HEK293 (cell line): ENCODE measurements around the gene ZNF708.
"Not testable (repeated sequence)": the region's sequence is repeated elsewhere in the genome, so short reads cannot be mapped to it uniquely, and the experiment has no call there.

Source experiments
- CTCF ChIA-PET: fragments of 350-600 bp; formaldehyde crosslinking; extraction: SDS; loops from one replicate; lab custom pipeline; 2021; ENCODE audit warnings: antibody characterized with exemption; lab: Yijun Ruan, JAX
- POLR2A ChIA-PET: fragments of 300-600 bp; formaldehyde crosslinking; extraction: SDS; loops from one replicate; lab custom pipeline; 2020; ENCODE audit warnings: antibody characterized with exemption, inconsistent platforms; lab: Yijun Ruan, JAX
- H3K27ac ChIP-seq: fragments of 200-500 bp; sonication (Bioruptor generic); 2 replicates; pipeline ENCODE4 v1.5.1; 2014; ENCODE audit warnings: low read depth, low read length, control low read depth, inconsistent platforms; ENCODE audit errors: extremely low read depth
- H3K36me3 ChIP-seq, 2 experiments: fragments of 200-500 bp in 1 of 2; sonication (Bioruptor generic) in 1 of 2; 1 replicate in 1 of 2; 2 replicates in 1 of 2; pipeline ENCODE4 v1.5.1; 2014 to 2017; ENCODE audit warnings: inconsistent platforms in 2 of 2, low read length in 2 of 2; ENCODE audit not compliant: control insufficient read depth in 2 of 2, insufficient read depth in 1 of 2
- H3K4me1 ChIP-seq: fragments of 200-500 bp; sonication (Bioruptor generic); 2 replicates; pipeline ENCODE4 v1.5.1; 2014; ENCODE audit warnings: mild to moderate bottlenecking, low read length, inconsistent platforms; ENCODE audit not compliant: control insufficient read depth, insufficient read depth
- H3K4me3 ChIP-seq: 2 replicates; pipeline ENCODE4 v1.5.1; 2011; ENCODE audit warnings: low read depth, mild to moderate bottlenecking, control low read depth, low read length, moderate library complexity
- H3K9me3 ChIP-seq: fragments of 200-500 bp; sonication (Bioruptor generic); 2 replicates; pipeline ENCODE4 v1.5.1; 2014; ENCODE audit warnings: low read depth, low read length, inconsistent platforms; ENCODE audit not compliant: control insufficient read depth, insufficient read depth
- HOXC10 ChIP-seq: sonication (generic); formaldehyde crosslinking; IDR thresholded peaks from 2 replicates; pipeline ENCODE4 v1.8.1; 2023; ENCODE audit warnings: mild to moderate bottlenecking, missing genetic modification reagents
- RBAK ChIP-seq: fragments of 450-650 bp; formaldehyde crosslinking; IDR thresholded peaks from 2 replicates; pipeline ENCODE4 v1.5.1; 2016; ENCODE audit warnings: missing biosample characterization, missing genetic modification characterization
- SCRT1 ChIP-seq: fragments of 450-650 bp; formaldehyde crosslinking; IDR thresholded peaks from 2 replicates; pipeline ENCODE4 v1.5.1; 2016; ENCODE audit warnings: missing biosample characterization, missing genetic modification characterization, borderline replicate concordance
- ZBTB49 ChIP-seq: fragments of 450-650 bp; formaldehyde crosslinking; IDR thresholded peaks from 2 replicates; pipeline ENCODE4 v1.5.1; 2016; ENCODE audit warnings: missing biosample characterization, missing genetic modification characterization, low read depth
- ZFP3 ChIP-seq: fragments of 450-650 bp; formaldehyde crosslinking; IDR thresholded peaks from 2 replicates; pipeline ENCODE4 v1.5.1; 2016; ENCODE audit warnings: low read depth, missing biosample characterization, missing genetic modification characterization
- ZNF175 ChIP-seq: fragments of 450-650 bp; formaldehyde crosslinking; IDR thresholded peaks from 2 replicates; pipeline ENCODE4 v1.5.1; 2016; ENCODE audit warnings: missing biosample characterization, missing genetic modification characterization
- ZNF184 ChIP-seq: fragments of 450-650 bp; IDR thresholded peaks from 2 replicates; pipeline ENCODE4 v1.5.1; 2018; ENCODE audit warnings: missing biosample characterization, mild to moderate bottlenecking, missing genetic modification characterization
- ZNF274 ChIP-seq, 2 experiments: fragments of 200-500 bp in 1 of 2; fragments of 450-650 bp in 1 of 2; sonication (Bioruptor generic) in 1 of 2; formaldehyde crosslinking in 1 of 2; IDR thresholded peaks; 2 replicates each; pipeline versions ENCODE4 v1.5.1 to v1.6.1; 2014 to 2016; ENCODE audit warnings: borderline replicate concordance in 1 of 2, inconsistent platforms in 1 of 2, low read length in 1 of 2, missing biosample characterization in 1 of 2, missing genetic modification characterization in 1 of 2
- ZNF324 ChIP-seq: fragments of 450-650 bp; formaldehyde crosslinking; IDR thresholded peaks from 2 replicates; pipeline ENCODE4 v1.5.1; 2016; ENCODE audit warnings: missing biosample characterization, missing genetic modification characterization
- ZNF404 ChIP-seq: fragments of 450-650 bp; formaldehyde crosslinking; IDR thresholded peaks from 2 replicates; pipeline ENCODE4 v1.5.1; 2017; ENCODE audit warnings: missing biosample characterization, missing genetic modification characterization
- ZNF48 ChIP-seq: fragments of 450-650 bp; formaldehyde crosslinking; IDR thresholded peaks from 2 replicates; pipeline ENCODE4 v1.5.1; 2016; ENCODE audit warnings: missing biosample characterization, missing genetic modification characterization
- ZNF501 ChIP-seq: fragments of 450-650 bp; formaldehyde crosslinking; IDR thresholded peaks from 2 replicates; pipeline ENCODE4 v1.5.1; 2016; ENCODE audit warnings: missing biosample characterization, missing genetic modification characterization
- ZNF510 ChIP-seq: fragments of 450-650 bp; formaldehyde crosslinking; IDR thresholded peaks from 2 replicates; pipeline ENCODE4 v1.5.1; 2018; ENCODE audit warnings: mild to moderate bottlenecking, missing genetic modification characterization, missing biosample characterization; ENCODE audit not compliant: insufficient replicate concordance
- ZNF560 ChIP-seq: fragments of 450-650 bp; formaldehyde crosslinking; IDR thresholded peaks from 2 replicates; pipeline ENCODE4 v1.5.1; 2017; ENCODE audit warnings: missing biosample characterization, missing genetic modification characterization, borderline replicate concordance
- ZNF654 ChIP-seq: fragments of 450-650 bp; formaldehyde crosslinking; IDR thresholded peaks from 2 replicates; pipeline ENCODE4 v1.5.1; 2016; ENCODE audit warnings: low read depth, missing biosample characterization, missing genetic modification characterization
- ZNF768 ChIP-seq: fragments of 450-650 bp; formaldehyde crosslinking; IDR thresholded peaks from 2 replicates; pipeline ENCODE4 v1.5.1; 2018; ENCODE audit warnings: missing biosample characterization, mild to moderate bottlenecking, missing genetic modification characterization
- ZNF830 ChIP-seq: fragments of 450-650 bp; IDR thresholded peaks from 2 replicates; pipeline ENCODE4 v1.5.0; 2018; ENCODE audit warnings: missing biosample characterization, missing genetic modification characterization, low read depth, mild to moderate bottlenecking, moderate library complexity
- TF ChIP-seq, protein P1 (sequence below): fragments of 450-650 bp; formaldehyde crosslinking; IDR thresholded peaks from 2 replicates; pipeline ENCODE4; 2016; ENCODE audit warnings: missing biosample characterization, missing genetic modification characterization
- TF ChIP-seq, protein P2 (sequence below): sonication (generic); formaldehyde crosslinking; IDR thresholded peaks from 2 replicates; pipeline ENCODE4 v1.8.1; 2022; ENCODE audit warnings: mild to moderate bottlenecking, moderate library complexity, missing genetic modification reagents
- TF ChIP-seq, protein P3 (sequence below): fragments of 450-650 bp; formaldehyde crosslinking; IDR thresholded peaks from 2 replicates; pipeline ENCODE4 v1.5.1; 2017; ENCODE audit warnings: missing biosample characterization, missing genetic modification characterization

The ZNF708 gene

GRCh38 chr19:21317821-21318220 lies 11.4 kb downstream of the ZNF708 start (continued):
- TF ChIP-seq ZNF184 (no peak), ZNF404 (tag by site-specific recombination) (no peak), ZNF654 (no peak), ZFP3 (tag by site-specific recombination) (no peak), SCRT1 (tag by site-specific recombination) (no peak), ZNF501 (no peak), ZNF175 (tag by site-specific recombination) (no peak), ZNF768 (tag by site-specific recombination) (no peak)

DNA sequence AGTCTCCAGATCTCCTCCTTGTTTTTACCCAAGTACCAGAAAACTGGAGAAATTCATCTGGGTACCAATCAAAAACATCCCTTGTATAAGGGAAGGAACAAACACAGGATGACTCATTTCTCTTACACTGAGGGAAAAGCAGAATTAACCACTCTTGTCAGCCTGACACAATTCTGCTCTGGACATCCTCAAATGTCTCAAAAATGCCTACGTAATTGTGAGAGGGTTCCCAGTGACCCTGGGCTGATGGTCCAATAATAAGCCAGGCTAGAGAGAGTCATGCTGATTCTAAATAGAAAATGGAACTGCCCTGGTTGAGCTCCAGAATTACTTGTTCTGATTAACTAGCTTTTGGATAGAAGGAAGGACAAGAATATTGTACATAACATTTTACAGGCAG lies 14.5 kb downstream of the ZNF708 start:
- CTCF ChIA-PET: no interaction called here
- peaks cover 0 to 8% of the 10 kb centered on the region in 2 experiments; a peak in 2 of 3 replicates for H3K36me3 ChIP-seq

DNA sequence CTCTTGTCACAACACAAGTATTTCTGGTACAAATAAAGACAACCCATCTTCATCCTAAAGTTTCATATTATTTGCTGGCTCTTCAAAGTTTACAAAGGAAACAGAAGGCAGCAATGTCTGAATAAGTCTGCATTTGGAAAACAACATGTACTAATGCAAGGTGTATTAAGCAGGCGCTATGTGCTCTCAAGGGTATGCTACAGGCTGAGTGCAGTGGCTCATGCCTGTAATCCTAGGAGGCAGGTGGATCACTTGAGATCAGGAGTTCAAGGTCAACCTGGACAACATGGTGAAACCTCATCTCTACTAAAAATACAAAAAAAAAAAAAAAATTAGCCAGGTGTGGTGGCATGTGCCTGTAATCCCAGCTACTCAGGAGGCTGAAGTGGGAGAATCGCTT lies 16.4 kb downstream of the ZNF708 start:
- not testable (repeated sequence) for H3K9me3 ChIP-seq, H3K27ac ChIP-seq, H3K4me1 ChIP-seq, H3K4me3 ChIP-seq
- ChIA-PET CTCF (interaction anchor here (0.6 kb wide), 1 partner anchor 15 kb away, joined by 3 read pairs; no protein-coding TSS in a partner anchor), POLR2A (interaction anchor here (0.7 kb wide), 1 partner anchor 8 kb away, joined by 4 read pairs; no protein-coding TSS in a partner anchor)
- H3K36me3 ChIP-seq: peaks cover 4 to 17% of the 10 kb centered on the region in 2 experiments; a peak in 2 of 3 replicates

More for the DNA sequence above, 14.5 kb downstream of the ZNF708 start:
- no peak for TF ChIP-seq ZNF48 (tag by site-specific recombination)
- no peak for TF ChIP-seq ZNF501
- no peak for TF ChIP-seq ZBTB49 (tag by site-specific recombination)
- no peak for TF ChIP-seq ZNF560 (tag by site-specific recombination)
- TF ChIP-seq RBAK (tag by site-specific recombination): no peak
- TF ChIP-seq ZNF830: no peak
- TF ChIP-seq, all 188 proteins: peak for 0
- H3K27ac ChIP-seq: no peak overlapping the region
- no peaks in the 10 kb centered on the region; the same call in 1 of the 2 replicates for H3K9me3 ChIP-seq
- no peaks in the 10 kb centered on the region for H3K4me1 ChIP-seq
- no peak overlapping the region for H3K4me3 ChIP-seq
- POLR2A ChIA-PET: interaction anchor here (1.9 kb wide), 1 partner anchor 14 kb away, joined by 8 read pairs; the partner anchor contains the start of gene ZNF708

- no peak overlapping the region for H3K4me3 ChIP-seq
- POLR2A ChIA-PET: interaction anchor here (1.5 kb wide), 1 partner anchor 20 kb away, joined by 5 read pairs; the partner anchor contains the start of gene ZNF708
- no peaks in the 10 kb centered on the region for H3K4me1 ChIP-seq
- CTCF ChIA-PET: no interaction called here
- TF ChIP-seq ZNF324 (no peak), ZNF274 (IDR thresholded peaks at IDR 0.05; ENCODE audit: low read length) (no peak), ZNF274 (tag by site-specific recombination; IDR thresholded peaks at IDR 0.05; ENCODE audit: borderline replicate concordance) (no peak), ZNF510 (tag by site-specific recombination) (no peak), HOXC10 (CRISPR knock-in tag) (no peak)
- TF ChIP-seq, protein P1, sequence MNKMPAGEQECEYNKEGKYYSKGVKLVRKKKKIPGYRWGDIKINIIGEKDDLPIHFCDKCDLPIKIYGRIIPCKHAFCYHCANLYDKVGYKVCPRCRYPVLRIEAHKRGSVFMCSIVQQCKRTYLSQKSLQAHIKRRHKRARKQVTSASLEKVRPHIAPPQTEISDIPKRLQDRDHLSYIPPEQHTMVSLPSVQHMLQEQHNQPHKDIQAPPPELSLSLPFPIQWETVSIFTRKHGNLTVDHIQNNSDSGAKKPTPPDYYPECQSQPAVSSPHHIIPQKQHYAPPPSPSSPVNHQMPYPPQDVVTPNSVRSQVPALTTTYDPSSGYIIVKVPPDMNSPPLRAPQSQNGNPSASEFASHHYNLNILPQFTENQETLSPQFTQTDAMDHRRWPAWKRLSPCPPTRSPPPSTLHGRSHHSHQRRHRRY (tag by site-specific recombination): no peak
- TF ChIP-seq, protein P2, sequence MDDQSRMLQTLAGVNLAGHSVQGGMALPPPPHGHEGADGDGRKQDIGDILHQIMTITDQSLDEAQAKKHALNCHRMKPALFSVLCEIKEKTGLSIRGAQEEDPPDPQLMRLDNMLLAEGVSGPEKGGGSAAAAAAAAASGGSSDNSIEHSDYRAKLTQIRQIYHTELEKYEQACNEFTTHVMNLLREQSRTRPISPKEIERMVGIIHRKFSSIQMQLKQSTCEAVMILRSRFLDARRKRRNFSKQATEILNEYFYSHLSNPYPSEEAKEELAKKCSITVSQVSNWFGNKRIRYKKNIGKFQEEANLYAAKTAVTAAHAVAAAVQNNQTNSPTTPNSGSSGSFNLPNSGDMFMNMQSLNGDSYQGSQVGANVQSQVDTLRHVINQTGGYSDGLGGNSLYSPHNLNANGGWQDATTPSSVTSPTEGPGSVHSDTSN (CRISPR knock-in tag): no peak
- TF ChIP-seq, protein P3, sequence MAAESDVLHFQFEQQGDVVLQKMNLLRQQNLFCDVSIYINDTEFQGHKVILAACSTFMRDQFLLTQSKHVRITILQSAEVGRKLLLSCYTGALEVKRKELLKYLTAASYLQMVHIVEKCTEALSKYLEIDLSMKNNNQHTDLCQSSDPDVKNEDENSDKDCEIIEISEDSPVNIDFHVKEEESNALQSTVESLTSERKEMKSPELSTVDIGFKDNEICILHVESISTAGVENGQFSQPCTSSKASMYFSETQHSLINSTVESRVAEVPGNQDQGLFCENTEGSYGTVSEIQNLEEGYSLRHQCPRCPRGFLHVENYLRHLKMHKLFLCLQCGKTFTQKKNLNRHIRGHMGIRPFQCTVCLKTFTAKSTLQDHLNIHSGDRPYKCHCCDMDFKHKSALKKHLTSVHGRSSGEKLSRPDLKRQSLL (tag by site-specific recombination): no peak
- TF ChIP-seq, all 188 proteins: peak for 0
- Histone ChIP-seq H3K9me3 (no peaks in the 10 kb centered on the region; the same call in 1 of the 2 replicates), H3K27ac (no peak overlapping the region), H3K36me3 (peaks cover 34 to 43% of the 10 kb centered on the region in 2 experiments)
Observed at GRCh38 chr19:21308773-21309172, 20.4 kb downstream of the ZNF708 start.

DNA sequence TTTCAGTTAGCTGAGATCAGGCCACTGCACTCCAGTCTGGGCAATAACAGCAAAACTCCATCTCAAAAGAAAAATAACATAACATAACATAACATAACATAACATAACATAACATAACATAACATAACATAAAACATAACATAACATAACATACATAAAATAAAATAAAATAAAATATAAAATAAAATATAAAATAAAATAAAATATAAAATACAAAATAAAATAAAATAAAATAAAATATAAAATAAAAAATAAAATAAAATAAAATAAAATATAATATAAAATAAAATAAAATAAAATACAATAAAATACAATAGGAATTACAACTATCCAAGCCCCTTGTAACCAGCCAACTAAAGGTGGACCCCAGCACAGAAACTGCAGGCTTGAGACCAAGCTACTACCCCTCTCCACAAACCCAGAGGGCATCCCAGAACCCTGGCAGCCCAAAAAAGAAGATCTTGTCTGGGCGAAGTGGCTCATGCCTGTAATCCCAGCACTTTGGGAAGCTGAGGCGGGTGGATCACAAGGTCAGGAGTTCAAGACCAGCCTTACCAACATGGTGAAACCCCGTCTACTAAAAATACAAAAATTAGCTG lies 22.2 kb downstream of the ZNF708 start:
- H3K36me3 ChIP-seq: peaks cover 45 to 49% of the 10 kb centered on the region in 2 experiments
- H3K4me1 ChIP-seq, H3K4me3 ChIP-seq, H3K9me3 ChIP-seq, H3K27ac ChIP-seq, CTCF ChIA-PET, POLR2A ChIA-PET: not testable (repeated sequence)
